Prostate gland (tissue), 2 donors: ENCODE data around the gene CCDC192.
"Not testable (repeated sequence)": the region's sequence is repeated elsewhere in the genome, so short reads cannot be mapped to it uniquely, and the experiment has no call there.

Experiments used
- POLR2A ChIP-seq: fragments of 450-650 bp; IDR thresholded peaks from one replicate; pipeline ENCODE4 v1.6.1; 2016; ENCODE audit warnings: antibody characterized with exemption, mild to moderate bottlenecking
- POLR2AphosphoS5 ChIP-seq: sonication (generic); formaldehyde crosslinking; IDR thresholded peaks from one replicate; pipeline ENCODE4 v1.6.1; 2017; ENCODE audit warnings: antibody characterized with exemption
- TF ChIP-seq, protein P1 (sequence below), 4 experiments: fragments of 200-600 bp in 2 of 4; fragments of 450-650 bp in 2 of 4; sonication (generic) in 2 of 4; IDR thresholded peaks; 1 replicate in 3 of 4; 2 replicates in 1 of 4; pipeline ENCODE4 v1.5.1; 2016 to 2019; ENCODE audit warnings: antibody characterized with exemption in 4 of 4, mild to moderate bottlenecking in 2 of 4, moderate library complexity in 2 of 4

DNA sequence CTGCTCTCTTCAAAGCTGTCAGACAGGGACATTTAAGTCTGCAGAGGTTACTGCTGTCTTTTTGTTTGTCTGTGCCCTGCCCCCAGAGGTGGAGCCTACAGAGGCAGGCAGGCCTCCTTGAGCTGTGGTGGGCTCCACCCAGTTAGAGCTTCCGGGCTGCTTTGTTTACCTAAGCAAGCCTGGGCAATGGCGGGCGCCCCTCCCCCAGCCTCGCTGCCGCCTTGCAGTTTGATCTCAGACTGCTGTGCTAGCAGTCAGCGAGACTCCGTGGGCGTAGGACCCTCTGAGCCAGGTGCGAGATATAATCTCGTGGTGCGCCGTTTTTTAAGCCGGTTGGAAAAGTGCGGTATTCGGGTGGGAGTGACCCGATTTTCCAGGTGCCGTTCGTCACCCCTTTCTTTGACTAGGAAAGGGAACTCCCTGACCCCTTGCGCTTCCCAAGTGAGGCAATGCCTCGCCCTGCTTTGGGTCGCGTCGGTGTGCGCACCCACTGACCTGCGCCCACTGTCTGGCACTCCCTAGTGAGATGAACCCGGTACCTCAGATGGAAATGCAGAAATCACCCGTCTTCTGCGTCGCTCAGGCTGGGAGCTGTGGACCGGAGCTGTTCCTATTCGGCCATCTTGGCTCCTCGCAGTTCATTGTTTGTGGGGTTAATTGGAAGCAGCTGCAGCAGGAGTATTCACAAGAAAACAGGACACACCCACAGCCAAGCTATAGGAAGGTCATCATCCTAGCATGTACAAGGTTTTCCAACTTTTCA is 49.5 kb downstream of the CCDC192 start:
- TF ChIP-seq POLR2AphosphoS5, POLR2A: not testable (repeated sequence)
- TF ChIP-seq, protein P1, sequence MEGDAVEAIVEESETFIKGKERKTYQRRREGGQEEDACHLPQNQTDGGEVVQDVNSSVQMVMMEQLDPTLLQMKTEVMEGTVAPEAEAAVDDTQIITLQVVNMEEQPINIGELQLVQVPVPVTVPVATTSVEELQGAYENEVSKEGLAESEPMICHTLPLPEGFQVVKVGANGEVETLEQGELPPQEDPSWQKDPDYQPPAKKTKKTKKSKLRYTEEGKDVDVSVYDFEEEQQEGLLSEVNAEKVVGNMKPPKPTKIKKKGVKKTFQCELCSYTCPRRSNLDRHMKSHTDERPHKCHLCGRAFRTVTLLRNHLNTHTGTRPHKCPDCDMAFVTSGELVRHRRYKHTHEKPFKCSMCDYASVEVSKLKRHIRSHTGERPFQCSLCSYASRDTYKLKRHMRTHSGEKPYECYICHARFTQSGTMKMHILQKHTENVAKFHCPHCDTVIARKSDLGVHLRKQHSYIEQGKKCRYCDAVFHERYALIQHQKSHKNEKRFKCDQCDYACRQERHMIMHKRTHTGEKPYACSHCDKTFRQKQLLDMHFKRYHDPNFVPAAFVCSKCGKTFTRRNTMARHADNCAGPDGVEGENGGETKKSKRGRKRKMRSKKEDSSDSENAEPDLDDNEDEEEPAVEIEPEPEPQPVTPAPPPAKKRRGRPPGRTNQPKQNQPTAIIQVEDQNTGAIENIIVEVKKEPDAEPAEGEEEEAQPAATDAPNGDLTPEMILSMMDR (IDR thresholded peaks at IDR 0.05): not testable (repeated sequence)
